ENCODE data around the gene NMUR2. TPM values are rescaled to one million over a fixed set of nuclear protein-coding genes. Genes with fewer than 3 reads are reported as not detected.

Gene NMUR2
- total RNA-seq, 3 donors from 2014 or later (not counting 1 experiment from before 2014, with no cell fraction given) = not detected

GRCh38 chr5:152355061-152355460 lies 50.0 kb downstream of the NMUR2 start:
- DNase-seq = no peak

DNA sequence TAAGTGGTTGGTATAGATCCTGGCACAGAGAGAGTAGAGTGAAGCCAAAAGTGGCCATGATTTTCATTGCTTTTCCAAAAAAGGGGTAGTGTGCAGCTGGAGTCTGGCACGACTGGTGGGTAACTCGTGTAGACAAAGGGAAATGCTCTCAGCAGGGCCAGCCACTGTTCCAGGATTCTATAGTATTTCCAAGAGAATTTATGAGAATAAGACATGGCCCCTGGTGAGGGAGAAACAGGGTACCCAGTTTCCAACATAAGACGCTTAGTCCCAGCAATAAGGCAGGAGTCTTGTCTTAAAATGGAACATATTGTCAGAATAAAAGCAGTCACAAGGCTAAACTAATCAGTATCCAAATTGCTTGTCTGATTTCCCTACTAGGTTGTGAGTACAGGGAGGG lies 52.1 kb downstream of the NMUR2 start:
- peaks cover 0 to 6% of the 10 kb centered on the region in 2 donors for H3K27me3 Mint-ChIP-seq (ENCODE audit: low read depth in 2 of 2)
- TF ChIP-seq, protein P1, sequence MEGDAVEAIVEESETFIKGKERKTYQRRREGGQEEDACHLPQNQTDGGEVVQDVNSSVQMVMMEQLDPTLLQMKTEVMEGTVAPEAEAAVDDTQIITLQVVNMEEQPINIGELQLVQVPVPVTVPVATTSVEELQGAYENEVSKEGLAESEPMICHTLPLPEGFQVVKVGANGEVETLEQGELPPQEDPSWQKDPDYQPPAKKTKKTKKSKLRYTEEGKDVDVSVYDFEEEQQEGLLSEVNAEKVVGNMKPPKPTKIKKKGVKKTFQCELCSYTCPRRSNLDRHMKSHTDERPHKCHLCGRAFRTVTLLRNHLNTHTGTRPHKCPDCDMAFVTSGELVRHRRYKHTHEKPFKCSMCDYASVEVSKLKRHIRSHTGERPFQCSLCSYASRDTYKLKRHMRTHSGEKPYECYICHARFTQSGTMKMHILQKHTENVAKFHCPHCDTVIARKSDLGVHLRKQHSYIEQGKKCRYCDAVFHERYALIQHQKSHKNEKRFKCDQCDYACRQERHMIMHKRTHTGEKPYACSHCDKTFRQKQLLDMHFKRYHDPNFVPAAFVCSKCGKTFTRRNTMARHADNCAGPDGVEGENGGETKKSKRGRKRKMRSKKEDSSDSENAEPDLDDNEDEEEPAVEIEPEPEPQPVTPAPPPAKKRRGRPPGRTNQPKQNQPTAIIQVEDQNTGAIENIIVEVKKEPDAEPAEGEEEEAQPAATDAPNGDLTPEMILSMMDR (IDR thresholded peaks at IDR 0.05) = no peak
- H3K36me3 ChIP-seq (ENCODE audit: control insufficient read depth, insufficient read depth, low read length) = no peaks in the 10 kb centered on the region
- intact Hi-C loops (cut with micrococcal nuclease) = no loop called here
- no peak overlapping the region for H3K27ac ChIP-seq (ENCODE audit: low read length)
- H3K27me3 ChIP-seq (ENCODE audit: control insufficient read depth, insufficient read depth, low read length) = no peaks in the 10 kb centered on the region
- H3K36me3 Mint-ChIP-seq = no peaks in the 10 kb centered on the region
- whole genome bisulfite sequencing (ENCODE audit: insufficient coverage) = 79% methylated on average over 3 of the region's 3 CpGs
- no peaks in the 10 kb centered on the region for H3K9me3 Mint-ChIP-seq
- DNase-seq (no peak), ATAC-seq (no peak)
- no peaks in the 10 kb centered on the region for H3K4me1 Mint-ChIP-seq
- H3K4me3 ChIP-seq (ENCODE audit: low read length) = no peak overlapping the region
- H3K4me3 Mint-ChIP-seq = no peak overlapping the region
- no peak overlapping the region for H3K27ac Mint-ChIP-seq
- H3K9me3 ChIP-seq (ENCODE audit: control insufficient read depth, insufficient read depth, low read length) = no peaks in the 10 kb centered on the region
- no peaks in the 10 kb centered on the region for H3K4me1 ChIP-seq (ENCODE audit: control insufficient read depth, insufficient read depth, low read length)

More at GRCh38 chr5:152355061-152355460, 50.0 kb downstream of the NMUR2 start:
- Mint-ChIP-seq H3K36me3 (no peaks in the 10 kb centered on the region), H3K27ac (no peak overlapping the region), H3K4me3 (no peak overlapping the region), H3K27me3 (ENCODE audit: low read depth in 2 of 2) (peaks cover 0 to 6% of the 10 kb centered on the region in 2 donors), H3K4me1 (no peaks in the 10 kb centered on the region), H3K9me3 (no peaks in the 10 kb centered on the region)
- H3K4me3 ChIP-seq (ENCODE audit: low read length) = no peak overlapping the region
- H3K27me3 ChIP-seq (ENCODE audit: control insufficient read depth, insufficient read depth, low read length) = no peaks in the 10 kb centered on the region
- no peak overlapping the region for H3K27ac ChIP-seq (ENCODE audit: low read length)
- no peaks in the 10 kb centered on the region for H3K4me1 ChIP-seq (ENCODE audit: control insufficient read depth, insufficient read depth, low read length)
- intact Hi-C loops (cut with micrococcal nuclease) = no loop called here
- ATAC-seq = no peak
- no peaks in the 10 kb centered on the region for H3K36me3 ChIP-seq (ENCODE audit: control insufficient read depth, insufficient read depth, low read length)
- TF ChIP-seq, protein P1 (IDR thresholded peaks at IDR 0.05) = no peak
- H3K9me3 ChIP-seq (ENCODE audit: control insufficient read depth, insufficient read depth, low read length) = no peaks in the 10 kb centered on the region
- 55% methylated on average over 1 of the region's 1 CpG for WGBS (ENCODE audit: insufficient coverage)

- no peaks in the 10 kb centered on the region for H3K36me3 ChIP-seq (ENCODE audit: control insufficient read depth, insufficient read depth, low read length)
- Mint-ChIP-seq H3K36me3 (no peaks in the 10 kb centered on the region), H3K4me1 (no peaks in the 10 kb centered on the region), H3K9me3 (no peaks in the 10 kb centered on the region), H3K27ac (no peak overlapping the region), H3K27me3 (ENCODE audit: low read depth in 2 of 2) (peaks cover 0 to 6% of the 10 kb centered on the region in 2 donors), H3K4me3 (no peak overlapping the region)
- no peak overlapping the region for H3K27ac ChIP-seq (ENCODE audit: low read length)
- intact Hi-C loops (cut with micrococcal nuclease) = no loop called here
- peak in 1 of 2 donors; percentile 40 for DNase-seq
- peak in 1 of 3 donors; percentile 44 for ATAC-seq
- TF ChIP-seq, protein P1 (IDR thresholded peaks at IDR 0.05) = peak; percentile 32
- no peak overlapping the region for H3K4me3 ChIP-seq (ENCODE audit: low read length)
- H3K4me1 ChIP-seq (ENCODE audit: control insufficient read depth, insufficient read depth, low read length) = no peaks in the 10 kb centered on the region
- WGBS (ENCODE audit: insufficient coverage) = 55% methylated on average over 7 of the region's 8 CpGs
- no peaks in the 10 kb centered on the region for H3K27me3 ChIP-seq (ENCODE audit: control insufficient read depth, insufficient read depth, low read length)
- no peaks in the 10 kb centered on the region for H3K9me3 ChIP-seq (ENCODE audit: control insufficient read depth, insufficient read depth, low read length)
Observed at GRCh38 chr5:152349683-152350526, 55.2 kb downstream of the NMUR2 start.

All from natural killer cell (primary cell).